ENCODE results near the gene NECAB3. TPM values are rescaled to one million over a fixed set of nuclear protein-coding genes. Genes with fewer than 3 reads are reported as not detected.

Gene NECAB3
- total RNA-seq, 1 experiment from 2014 or later: 43.5 TPM

- ATAC-seq (no peak), DNase-seq (no peak)
- no peaks in the 10 kb centered on the region for H3K27me3 ChIP-seq (ENCODE audit: low read length)
- H3K4me2 ChIP-seq (ENCODE audit: low read length): no peak overlapping the region
- intact Hi-C loops (cut with micrococcal nuclease): loop anchor here (5.0 kb wide), 2 partner anchors 62 to 213 kb away; partner anchors contain the start of gene ZNF341
- H3F3A ChIP-seq (ENCODE audit: low read length, unreplicated experiment): peaks cover under 1% of the 10 kb centered on the region
- peaks cover 14% of the 10 kb centered on the region; the same call in 1 of the 2 replicates for H3K36me3 ChIP-seq (ENCODE audit: low read depth, low read length)
- H2AFZ ChIP-seq (ENCODE audit: low read length): no peak overlapping the region
- no peaks in the 10 kb centered on the region for H4K20me1 ChIP-seq (ENCODE audit: low read length)
- H3K79me2 ChIP-seq (ENCODE audit: low read length): peaks cover 31% of the 10 kb centered on the region
- H3K27ac ChIP-seq (ENCODE audit: low read length): no peak overlapping the region
- H3K4me1 ChIP-seq (ENCODE audit: insufficient read depth, low read length): peaks cover 29% of the 10 kb centered on the region
- H3K9me3 ChIP-seq (ENCODE audit: low read length): no peaks in the 10 kb centered on the region
- H3K9ac ChIP-seq (ENCODE audit: low read length): no peak overlapping the region
- H3K4me3 ChIP-seq (ENCODE audit: low read length): no peak overlapping the region
- TF ChIP-seq EZH2 (IDR thresholded peaks at IDR 0.05; ENCODE audit: low read length, unreplicated experiment) (no peak), EZH2phosphoT487 (IDR thresholded peaks at IDR 0.05; ENCODE audit: borderline replicate concordance, low read length) (no peak), CTCF (conservative IDR thresholded peaks at IDR 0.05; ENCODE audit: low read depth, low read length) (no peak)
- no TSS peak for BruUV-seq (replicated peaks)
- CTCF ChIA-PET: no interaction called here
- no peaks in the 10 kb centered on the region for H3K9me2 ChIP-seq (replicated peaks; ENCODE audit: low read length)
- POLR2A ChIA-PET (ENCODE audit: unreplicated experiment): no interaction called here
Measured at GRCh38 chr20:33669873-33670640, 4.2 kb downstream of the NECAB3 start.

GRCh38 chr20:33669224-33669623, 5.0 kb downstream of the NECAB3 start:
- Histone ChIP-seq H3K27me3 (ENCODE audit: low read length) (no peaks in the 10 kb centered on the region), H3K9ac (ENCODE audit: low read length) (no peak overlapping the region), H3K9me3 (ENCODE audit: low read length) (no peaks in the 10 kb centered on the region), H3F3A (ENCODE audit: low read length, unreplicated experiment) (no peaks in the 10 kb centered on the region), H3K36me3 (ENCODE audit: low read depth, low read length) (peaks cover 14% of the 10 kb centered on the region; the same call in 1 of the 2 replicates), H3K4me3 (ENCODE audit: low read length) (no peak overlapping the region), H3K79me2 (ENCODE audit: low read length) (peaks cover 31% of the 10 kb centered on the region), H3K4me2 (ENCODE audit: low read length) (no peak overlapping the region), H3K27ac (ENCODE audit: low read length) (no peak overlapping the region), H4K20me1 (ENCODE audit: low read length) (no peaks in the 10 kb centered on the region), H3K9me2 (replicated peaks; ENCODE audit: low read length) (no peaks in the 10 kb centered on the region), H3K4me1 (ENCODE audit: insufficient read depth, low read length) (peaks cover 25% of the 10 kb centered on the region; the same call in 1 of the 2 replicates), H2AFZ (ENCODE audit: low read length) (no peak overlapping the region)
- DNase-seq (no peak), ATAC-seq (no peak)
- BruUV-seq (replicated peaks): no TSS peak
- intact Hi-C loops (cut with micrococcal nuclease): loop anchor here (5.0 kb wide), 1 partner anchor 212 kb away; no protein-coding TSS in a partner anchor
- ChIA-PET CTCF (no interaction called here), POLR2A (ENCODE audit: unreplicated experiment) (no interaction called here)
- TF ChIP-seq CTCF (conservative IDR thresholded peaks at IDR 0.05; ENCODE audit: low read depth, low read length) (no peak), EZH2 (IDR thresholded peaks at IDR 0.05; ENCODE audit: low read length, unreplicated experiment) (no peak), EZH2phosphoT487 (IDR thresholded peaks at IDR 0.05; ENCODE audit: borderline replicate concordance, low read length) (no peak)
